ENCODE measurements around the gene KCNA3.
A peak's percentile ranks its signal among the peaks of the same experiment; 100 is the strongest.

The KCNA3 gene

GRCh38 chr1:110633646-110634030 is 41.1 kb downstream of the KCNA3 start:
- DNase-seq (ENCODE audit: low spot score) = no peak
- in situ Hi-C loops (cut with MboI; ENCODE audit: low pct_unique_long_range_greater_than_20kb, low sequenced_read_pairs, unreplicated experiment) = no loop called here
- no peak for TF ChIP-seq CTCF (IDR thresholded peaks at IDR 0.05; ENCODE audit: extremely low read depth, insufficient read depth, missing control alignments)

GRCh38 chr1:110631836-110632620 is 42.7 kb downstream of the KCNA3 start:
- in situ Hi-C loops (cut with MboI; ENCODE audit: low pct_unique_long_range_greater_than_20kb, low sequenced_read_pairs, unreplicated experiment) = no loop called here
- no peak for TF ChIP-seq CTCF (IDR thresholded peaks at IDR 0.05; ENCODE audit: extremely low read depth, insufficient read depth, missing control alignments)
- DNase-seq (ENCODE audit: low spot score) = no peak

- DNase-seq (ENCODE audit: low spot score) = peak; percentile 55
- in situ Hi-C loops (cut with MboI; ENCODE audit: low pct_unique_long_range_greater_than_20kb, low sequenced_read_pairs, unreplicated experiment) = no loop called here
- peak; percentile 84 for TF ChIP-seq CTCF (IDR thresholded peaks at IDR 0.05; ENCODE audit: extremely low read depth, insufficient read depth, missing control alignments)
Measured at GRCh38 chr1:110630839-110631663, 43.7 kb downstream of the KCNA3 start.

- TF ChIP-seq CTCF (IDR thresholded peaks at IDR 0.05; ENCODE audit: extremely low read depth, insufficient read depth, missing control alignments) = no peak
- no peak for DNase-seq (ENCODE audit: low spot score)
- in situ Hi-C loops (cut with MboI; ENCODE audit: low pct_unique_long_range_greater_than_20kb, low sequenced_read_pairs, unreplicated experiment) = no loop called here
Measured at GRCh38 chr1:110628323-110629105, 46.2 kb downstream of the KCNA3 start.

GRCh38 chr1:110627764-110628163 is 47.0 kb downstream of the KCNA3 start:
- DNase-seq (ENCODE audit: low spot score) = no peak
- no peak for TF ChIP-seq CTCF (IDR thresholded peaks at IDR 0.05; ENCODE audit: extremely low read depth, insufficient read depth, missing control alignments)
- in situ Hi-C loops (cut with MboI; ENCODE audit: low pct_unique_long_range_greater_than_20kb, low sequenced_read_pairs, unreplicated experiment) = no loop called here

- TF ChIP-seq CTCF (IDR thresholded peaks at IDR 0.05; ENCODE audit: extremely low read depth, insufficient read depth, missing control alignments) = no peak
- in situ Hi-C loops (cut with MboI; ENCODE audit: low pct_unique_long_range_greater_than_20kb, low sequenced_read_pairs, unreplicated experiment) = no loop called here
- no peak for DNase-seq (ENCODE audit: low spot score)
Measured at GRCh38 chr1:110626889-110627288, 47.9 kb downstream of the KCNA3 start.

Measured in GM13977 (cell line).